Inflammatory macrophage treated with lipopolysaccharide for 4 hours (primary cell): ENCODE results near the gene KRIT1.
"Not testable (repeated sequence)": the region's sequence is repeated elsewhere in the genome, so short reads cannot be mapped to it uniquely, and the experiment has no call there.

Experiments
- DNase-seq: peaks from one replicate; pipeline ENCODE4 v3.0.0-alpha.2; 2020

KRIT1 gene

GRCh38 chr7:92246360-92247101, 817 bp upstream of the KRIT1 start:
- DNase-seq: peak; percentile 26

GRCh38 chr7:92244808-92245486, 767 bp downstream of the KRIT1 start:
- DNase-seq: peak; percentile 44

GRCh38 chr7:92242972-92243371, 2.7 kb downstream of the KRIT1 start:
- peak; percentile 8 for DNase-seq

- no peak for DNase-seq
Measured at GRCh38 chr7:92230547-92230946, 15.2 kb downstream of the KRIT1 start.

GRCh38 chr7:92228742-92229141, 17.0 kb downstream of the KRIT1 start:
- no peak for DNase-seq

- DNase-seq: peak; percentile 14
Measured at GRCh38 chr7:92228100-92228499, 17.6 kb downstream of the KRIT1 start.

- no peak for DNase-seq
Measured at GRCh38 chr7:92226981-92227380, 18.7 kb downstream of the KRIT1 start.

- DNase-seq: no peak
Measured at GRCh38 chr7:92221766-92222165, 23.9 kb downstream of the KRIT1 start.

GRCh38 chr7:92206672-92207071, 39.0 kb downstream of the KRIT1 start:
- DNase-seq: no peak

- no peak for DNase-seq
Measured at GRCh38 chr7:92205987-92206386, 39.7 kb downstream of the KRIT1 start.

- no peak for DNase-seq
Measured at GRCh38 chr7:92200791-92201190, 44.9 kb downstream of the KRIT1 start.

- no peak for DNase-seq
Measured at GRCh38 chr7:92192326-92192725, 53.4 kb downstream of the KRIT1 start.

GRCh38 chr7:92189246-92189645, 56.5 kb downstream of the KRIT1 start:
- not testable (repeated sequence) for DNase-seq

- DNase-seq: not testable (repeated sequence)
Measured at GRCh38 chr7:92184294-92184693, 61.4 kb downstream of the KRIT1 start.

- DNase-seq: peak; percentile 87
Measured at GRCh38 chr7:92178928-92179924, 66.5 kb downstream of the KRIT1 start, which contains the start of gene LRRD1. TSS of gene LRRD1 (minus strand) at chr7:92179142. CDS start at chr7:92165202, 13,940 bp downstream.

- no peak for DNase-seq
Measured at GRCh38 chr7:92177362-92177761, 68.4 kb downstream of the KRIT1 start.

GRCh38 chr7:92169529-92169928, 76.2 kb downstream of the KRIT1 start:
- not testable (repeated sequence) for DNase-seq

- DNase-seq: no peak
Measured at GRCh38 chr7:92161271-92161670, 84.4 kb downstream of the KRIT1 start.

GRCh38 chr7:92158660-92159575, 86.8 kb downstream of the KRIT1 start:
- peak; percentile 33 for DNase-seq

GRCh38 chr7:92156990-92157389, 88.7 kb downstream of the KRIT1 start:
- DNase-seq: no peak

GRCh38 chr7:92155108-92155739, 90.5 kb downstream of the KRIT1 start:
- DNase-seq: peak; percentile 68
